PC-9 (cell line): Measurements from ENCODE around the gene RNASEH2A. TPM values are rescaled to one million over a fixed set of nuclear protein-coding genes. Genes with fewer than 3 reads are reported as not detected.

Experiments used
- BruUV-seq: library from RNA; stranded (reverse); fragments of 400-500 nt; replicated peaks from 2 replicates; lab custom pipeline; 2021; lab: Mats Ljungman, UMichigan
- CTCF ChIA-PET: fragments of 300-600 bp; sonication (Branson Sonifier 250); formaldehyde crosslinking; loops from one replicate; lab custom pipeline; 2022; ENCODE audit warnings: antibody characterized with exemption; lab: Charles Lee
- POLR2A ChIA-PET: fragments of 300-600 bp; sonication (Branson Sonifier 250); formaldehyde crosslinking; loops from one replicate; lab custom pipeline; 2022; ENCODE audit warnings: antibody characterized with exemption; ENCODE audit not compliant: unreplicated experiment; lab: Charles Lee
- DNase-seq, 2 experiments: peaks; one replicate each; pipeline versions ENCODE4 v3.0.0 to v3.0.0-alpha.2; 2015 to 2022; ENCODE audit warnings: mixed read lengths in 1 of 2
- H2AFZ ChIP-seq: fragments of 200-600 bp; sonication (generic); 2 replicates; pipeline ENCODE4 v1.8.1; 2017; ENCODE audit warnings: antibody characterized with exemption
- H3F3A ChIP-seq: fragments of 200-600 bp; sonication (generic); 2 replicates; pipeline ENCODE4 v1.8.1; 2017; ENCODE audit warnings: antibody characterized with exemption, mild to moderate bottlenecking, low read depth; ENCODE audit not compliant: insufficient read depth
- H3K27ac ChIP-seq: fragments of 200-600 bp; sonication (generic); 2 replicates; pipeline ENCODE4 v1.6.1; 2016; ENCODE audit warnings: mixed run types
- H3K27me3 ChIP-seq: fragments of 200-600 bp; sonication (generic); 2 replicates; pipeline ENCODE4 v1.6.1; 2016; ENCODE audit warnings: low read depth, mixed run types; ENCODE audit not compliant: insufficient read depth
- H3K36me3 ChIP-seq: fragments of 200-600 bp; sonication (generic); 2 replicates; pipeline ENCODE4 v1.6.1; 2016; ENCODE audit warnings: low read depth, mixed run types
- H3K4me1 ChIP-seq: fragments of 200-600 bp; sonication (generic); replicated peaks from 2 replicates; pipeline ENCODE4 v1.6.1; 2016; ENCODE audit warnings: mixed run types; ENCODE audit not compliant: insufficient read depth
- H3K4me2 ChIP-seq: fragments of 200-600 bp; sonication (generic); 2 replicates; pipeline ENCODE4 v1.6.1; 2017; ENCODE audit warnings: mixed run types
- H3K4me3 ChIP-seq: fragments of 200-600 bp; sonication (generic); 2 replicates; pipeline ENCODE4 v1.6.1; 2016; ENCODE audit warnings: mixed run types
- H3K79me2 ChIP-seq: fragments of 200-600 bp; sonication (generic); 2 replicates; pipeline ENCODE4 v1.6.1; 2017; ENCODE audit warnings: low read depth, mixed run types
- H3K9me2 ChIP-seq: fragments of 200-600 bp; sonication (generic); 2 replicates; pipeline ENCODE4 v1.8.1; 2017; ENCODE audit warnings: mild to moderate bottlenecking; ENCODE audit not compliant: insufficient read depth
- H3K9me3 ChIP-seq: fragments of 200-600 bp; sonication (generic); 2 replicates; pipeline ENCODE4 v1.8.1; 2016; ENCODE audit warnings: low read depth; ENCODE audit not compliant: insufficient read depth
- H4K20me1 ChIP-seq: fragments of 200-600 bp; sonication (generic); 2 replicates; pipeline ENCODE4 v1.8.1; 2017; ENCODE audit not compliant: insufficient read depth
- CTCF ChIP-seq: fragments of 200-600 bp; sonication (generic); conservative IDR thresholded peaks from 2 replicates; pipeline ENCODE4 v1.6.1; 2017; ENCODE audit warnings: mixed run types, antibody characterized with exemption, mild to moderate bottlenecking, moderate library complexity
- EZH2 ChIP-seq: fragments of 200-600 bp; sonication (generic); IDR thresholded peaks from 2 replicates; pipeline ENCODE4 v1.8.0; 2017; ENCODE audit warnings: antibody characterized with exemption, low read depth
- intact Hi-C: fragments of 100-400 bp; cut with micrococcal nuclease; formaldehyde crosslinking; loops from one replicate; pipeline ENCODE4 v1.10.0; 2022; ENCODE audit not compliant: unreplicated experiment
- total RNA-seq: library from RNA; stranded (reverse); gene quantifications from 2 replicates; pipeline ENCODE4 v1.2.3, GENCODE V29; 2021

RNASEH2A gene
- total RNA-seq, 1 experiment from 2014 or later, result 38.6 TPM

GRCh38 chr19:12838182-12838885 lies 31.9 kb downstream of the RNASEH2A start, which contains the start of gene MAST1:
TSS of gene MAST1 (plus strand) at chr19:12838515. CDS start at chr19:12838573, 58 bp downstream.
- CTCF ChIA-PET, result no interaction called here
- Histone ChIP-seq H3K36me3 (no peaks in the 10 kb centered on the region), H3K9me2 (no peaks in the 10 kb centered on the region), H2AFZ (peak within 1 kb of the TSS; percentile 81; the same call in 1 of the 2 replicates), H3K9me3 (no peaks in the 10 kb centered on the region), H3K27me3 (peaks cover 5% of the 10 kb centered on the region; the same call in 1 of the 2 replicates), H3K79me2 (no peaks in the 10 kb centered on the region), H3K27ac (no peak within 1 kb of the TSS), H3F3A (peaks cover 50% of the 10 kb centered on the region), H3K4me1 (peaks cover 14% of the 10 kb centered on the region), H3K4me2 (peak within 1 kb of the TSS; percentile 92), H3K4me3 (peak within 1 kb of the TSS; percentile 75), H4K20me1 (no peaks in the 10 kb centered on the region)
- POLR2A ChIA-PET, result no interaction called here
- intact Hi-C loops, result no loop called here
- no TSS peak for BruUV-seq
- DNase-seq, result peak in 1 of 2 experiments; percentile 65
- TF ChIP-seq EZH2 (no peak), CTCF (peak; percentile 58)

GRCh38 chr19:12838886-12839756 lies 32.7 kb downstream of the RNASEH2A start:
- H3K4me1 ChIP-seq, result peaks cover 13% of the 10 kb centered on the region
- H3K79me2 ChIP-seq, result no peaks in the 10 kb centered on the region
- ChIA-PET CTCF (no interaction called here), POLR2A (no interaction called here)
- H3K27ac ChIP-seq, result no peak overlapping the region
- H4K20me1 ChIP-seq, result no peaks in the 10 kb centered on the region
- no peaks in the 10 kb centered on the region for H3K9me3 ChIP-seq
- TF ChIP-seq EZH2, result no peak
- TF ChIP-seq CTCF, result no peak
- peak overlapping the region; percentile 92 for H3K4me2 ChIP-seq
- peak overlapping the region; percentile 75 for H3K4me3 ChIP-seq
- no peak for DNase-seq
- peaks cover 5% of the 10 kb centered on the region; the same call in 1 of the 2 replicates for H3K27me3 ChIP-seq
- no TSS peak for BruUV-seq
- H2AFZ ChIP-seq, result no peak overlapping the region
- no peaks in the 10 kb centered on the region for H3K9me2 ChIP-seq
- intact Hi-C loops, result no loop called here
- H3F3A ChIP-seq, result peaks cover 49% of the 10 kb centered on the region
- H3K36me3 ChIP-seq, result no peaks in the 10 kb centered on the region
